Glutamatergic neuron (in vitro differentiated cells): ENCODE data around the gene NAA38. TPM values are rescaled to one million over a fixed set of nuclear protein-coding genes. Genes with fewer than 3 reads are reported as not detected.

ENCODE experiments used
- DNase-seq: peaks from one replicate; pipeline ENCODE4 v3.0.0; 2022
- H3K27ac Mint-ChIP-seq: one replicate; pipeline ENCODE4 v1.8.0; 2020; ENCODE audit warnings: mild to moderate bottlenecking, mixed read lengths, inconsistent platforms; ENCODE audit not compliant: unreplicated experiment
- H3K27me3 Mint-ChIP-seq: one replicate; pipeline ENCODE4 v1.8.0; 2020; ENCODE audit warnings: mild to moderate bottlenecking, moderate library complexity, mixed read lengths, inconsistent platforms; ENCODE audit not compliant: unreplicated experiment
- H3K36me3 Mint-ChIP-seq: one replicate; pipeline ENCODE4 v1.8.0; 2020; ENCODE audit warnings: mild to moderate bottlenecking, mixed read lengths, inconsistent platforms; ENCODE audit not compliant: unreplicated experiment
- H3K4me1 Mint-ChIP-seq: one replicate; pipeline ENCODE4 v1.8.0; 2020; ENCODE audit warnings: mild to moderate bottlenecking, low read depth, mixed read lengths, inconsistent platforms; ENCODE audit not compliant: unreplicated experiment
- H3K4me3 Mint-ChIP-seq: one replicate; pipeline ENCODE4 v1.8.0; 2020; ENCODE audit warnings: mild to moderate bottlenecking, mixed read lengths, inconsistent platforms; ENCODE audit not compliant: unreplicated experiment
- H3K9me3 Mint-ChIP-seq: one replicate; pipeline ENCODE4 v1.8.0; 2020; ENCODE audit warnings: mild to moderate bottlenecking, moderate library complexity, mixed read lengths, inconsistent platforms; ENCODE audit not compliant: unreplicated experiment
- CTCF ChIP-seq: fragments of 200-600 bp; sonication (generic); IDR thresholded peaks from one replicate; pipeline ENCODE4 v1.5.0; 2021; ENCODE audit not compliant: partially characterized antibody, unreplicated experiment
- total RNA-seq: library from RNA; stranded (reverse); fragmentation: NEBNext Ultra II Directional; extraction: Animal tissue kit (Norgen Biotek cat#: 25700); gene quantifications from one replicate; pipeline ENCODE4 v1.2.1, GENCODE V29; 2021; ENCODE audit not compliant: unreplicated experiment

NAA38 gene
- total RNA-seq, 1 donor from 2014 or later = 49.7 TPM

- no peak for TF ChIP-seq CTCF
- Mint-ChIP-seq H3K36me3 (no peaks in the 10 kb centered on the region), H3K27me3 (peaks cover 30% of the 10 kb centered on the region), H3K9me3 (peaks cover 20% of the 10 kb centered on the region), H3K27ac (no peak overlapping the region), H3K4me1 (peaks cover 13% of the 10 kb centered on the region), H3K4me3 (no peak overlapping the region)
- no peak for DNase-seq
These were observed 10.3 kb downstream of the NAA38 start for GRCh38 chr17:7846765-7847661.

GRCh38 chr17:7846063-7846735 lies 11.2 kb downstream of the NAA38 start:
- H3K4me1 Mint-ChIP-seq = peaks cover 10% of the 10 kb centered on the region
- H3K27me3 Mint-ChIP-seq = peaks cover 30% of the 10 kb centered on the region
- H3K4me3 Mint-ChIP-seq = no peak overlapping the region
- peaks cover 21% of the 10 kb centered on the region for H3K9me3 Mint-ChIP-seq
- no peak for TF ChIP-seq CTCF
- H3K36me3 Mint-ChIP-seq = no peaks in the 10 kb centered on the region
- DNase-seq = no peak
- H3K27ac Mint-ChIP-seq = no peak overlapping the region

DNA sequence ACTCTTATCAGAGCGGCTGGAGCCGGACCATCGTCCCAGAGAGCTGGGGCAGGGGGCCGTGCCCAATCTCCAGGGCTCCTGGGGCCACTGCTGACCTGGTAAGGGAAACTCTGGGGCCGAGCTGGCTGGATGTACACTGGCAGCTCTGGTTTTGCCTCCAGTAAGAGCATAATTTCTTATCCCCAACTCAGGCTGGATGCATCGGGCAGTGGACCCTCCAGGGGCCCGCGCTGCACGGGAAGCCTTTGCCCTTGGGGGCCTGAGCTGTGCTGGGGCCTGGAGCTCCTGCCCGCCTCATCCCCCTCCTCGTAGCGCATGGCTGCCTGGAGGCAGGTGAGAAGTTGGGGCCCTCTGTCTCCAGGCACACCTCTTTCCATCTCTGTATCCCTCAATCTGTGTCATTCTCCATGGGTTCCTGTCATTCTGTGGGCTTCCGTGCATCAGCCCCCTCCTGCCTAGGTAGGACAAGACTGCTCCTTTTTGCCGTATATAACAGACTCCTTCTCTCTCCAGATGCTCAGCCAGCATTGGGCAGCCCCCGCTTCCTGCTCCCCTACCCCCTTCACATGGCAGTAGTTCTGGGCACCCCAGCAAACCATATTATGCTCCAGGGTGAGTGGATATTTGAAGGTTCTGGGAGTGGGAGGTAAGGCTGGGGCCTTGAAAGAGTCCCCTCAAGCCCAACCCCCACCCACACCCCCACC lies 11.8 kb downstream of the NAA38 start:
- H3K27me3 Mint-ChIP-seq = peaks cover 32% of the 10 kb centered on the region
- DNase-seq = no peak
- peak overlapping the region; percentile 99 for H3K4me3 Mint-ChIP-seq
- H3K9me3 Mint-ChIP-seq = peaks cover 25% of the 10 kb centered on the region
- H3K4me1 Mint-ChIP-seq = peaks cover 14% of the 10 kb centered on the region
- H3K27ac Mint-ChIP-seq = no peak overlapping the region
- no peak for TF ChIP-seq CTCF
- H3K36me3 Mint-ChIP-seq = peaks cover 4% of the 10 kb centered on the region

- peaks cover 32% of the 10 kb centered on the region for H3K27me3 Mint-ChIP-seq
- DNase-seq = peak; percentile 87
- no peak for TF ChIP-seq CTCF
- H3K4me3 Mint-ChIP-seq = peak overlapping the region; percentile 99
- H3K27ac Mint-ChIP-seq = peak overlapping the region; percentile 89
- H3K9me3 Mint-ChIP-seq = peaks cover 30% of the 10 kb centered on the region
- H3K4me1 Mint-ChIP-seq = peaks cover 21% of the 10 kb centered on the region
- H3K36me3 Mint-ChIP-seq = peaks cover 5% of the 10 kb centered on the region
These were observed 12.8 kb downstream of the NAA38 start for GRCh38 chr17:7844292-7845154.
